Endothelial cell (in vitro differentiated cells): ENCODE measurements around the gene OLFML2A. TPM values are rescaled to one million over a fixed set of nuclear protein-coding genes. Genes with fewer than 3 reads are reported as not detected.
"Not testable (repeated sequence)": the region's sequence is repeated elsewhere in the genome, so short reads cannot be mapped to it uniquely, and the experiment has no call there.

Source experiments
- DNase-seq: peaks from one replicate; pipeline ENCODE4 v3.0.0; 2021; ENCODE audit warnings: low spot score
- H3K27ac Mint-ChIP-seq: one replicate; pipeline ENCODE4 v1.8.0; 2021; ENCODE audit warnings: mixed read lengths, inconsistent platforms; ENCODE audit not compliant: unreplicated experiment
- H3K27me3 Mint-ChIP-seq: one replicate; pipeline ENCODE4 v1.8.0; 2021; ENCODE audit warnings: mild to moderate bottlenecking, moderate library complexity, mixed read lengths, inconsistent platforms; ENCODE audit not compliant: unreplicated experiment
- H3K36me3 Mint-ChIP-seq: one replicate; pipeline ENCODE4 v1.8.0; 2021; ENCODE audit warnings: mild to moderate bottlenecking, low read depth, mixed read lengths, inconsistent platforms; ENCODE audit not compliant: unreplicated experiment
- H3K4me1 Mint-ChIP-seq: one replicate; pipeline ENCODE4 v1.8.0; 2021; ENCODE audit warnings: mild to moderate bottlenecking, mixed read lengths, inconsistent platforms; ENCODE audit not compliant: unreplicated experiment
- H3K4me3 Mint-ChIP-seq: one replicate; pipeline ENCODE4 v1.8.0; 2021; ENCODE audit warnings: mild to moderate bottlenecking, mixed read lengths, inconsistent platforms; ENCODE audit not compliant: unreplicated experiment
- H3K9me3 Mint-ChIP-seq: one replicate; pipeline ENCODE4 v1.8.0; 2021; ENCODE audit warnings: mixed read lengths, inconsistent platforms; ENCODE audit not compliant: unreplicated experiment
- CTCF ChIP-seq: fragments of 200-600 bp; sonication (generic); IDR thresholded peaks from one replicate; pipeline ENCODE4 v1.5.0; 2021; ENCODE audit warnings: antibody characterized with exemption; ENCODE audit not compliant: unreplicated experiment
- total RNA-seq: library from RNA; stranded (reverse); fragmentation: NEBNext Ultra II Directional; extraction: Animal tissue kit (Norgen Biotek cat#: 25700); gene quantifications from one replicate; pipeline ENCODE4 v1.2.1, GENCODE V29; 2021; ENCODE audit not compliant: unreplicated experiment

The OLFML2A gene
- total RNA-seq, 1 donor from 2014 or later, result 18.2 TPM

GRCh38 chr9:124771021-124771866, 5.7 kb upstream of the OLFML2A start, which contains the start of gene NR6A1:
NR6A1 (minus strand) TSS chr9:124771311.
- peak within 1 kb of the TSS; percentile 95 for H3K27ac Mint-ChIP-seq
- peaks cover 15% of the 10 kb centered on the region for H3K27me3 Mint-ChIP-seq
- H3K4me1 Mint-ChIP-seq, result peaks cover 34% of the 10 kb centered on the region
- no peaks in the 10 kb centered on the region for H3K9me3 Mint-ChIP-seq
- peak; percentile 19 for TF ChIP-seq CTCF
- no peaks in the 10 kb centered on the region for H3K36me3 Mint-ChIP-seq
- H3K4me3 Mint-ChIP-seq, result peak within 1 kb of the TSS; percentile 99
- DNase-seq, result peak; percentile 95

GRCh38 chr9:124771867-124772679, 4.9 kb upstream of the OLFML2A start:
- peak overlapping the region; percentile 4 for H3K27ac Mint-ChIP-seq

GRCh38 chr9:124772877-124773276, 4.1 kb upstream of the OLFML2A start:
- not testable (repeated sequence) for H3K36me3 Mint-ChIP-seq, DNase-seq, H3K9me3 Mint-ChIP-seq, H3K27ac Mint-ChIP-seq
- Mint-ChIP-seq H3K4me1 (peaks cover 26% of the 10 kb centered on the region), H3K27me3 (peaks cover 22% of the 10 kb centered on the region), H3K4me3 (peak overlapping the region; percentile 83)

More at GRCh38 chr9:124771867-124772679, 4.9 kb upstream of the OLFML2A start:
- peak; percentile 88 for DNase-seq
- Mint-ChIP-seq H3K36me3 (peaks cover 3% of the 10 kb centered on the region), H3K4me3 (peak overlapping the region; percentile 91), H3K4me1 (peaks cover 32% of the 10 kb centered on the region), H3K27me3 (peaks cover 20% of the 10 kb centered on the region), H3K9me3 (no peaks in the 10 kb centered on the region)
- TF ChIP-seq CTCF, result peak; percentile 99

- Mint-ChIP-seq H3K36me3 (peaks cover 3% of the 10 kb centered on the region), H3K4me3 (peak overlapping the region; percentile 7), H3K27ac (no peak overlapping the region), H3K27me3 (peaks cover 23% of the 10 kb centered on the region), H3K9me3 (no peaks in the 10 kb centered on the region), H3K4me1 (peaks cover 22% of the 10 kb centered on the region)
- TF ChIP-seq CTCF, result no peak
- no peak for DNase-seq
Observed at GRCh38 chr9:124773473-124774128, 3.3 kb upstream of the OLFML2A start.
